ENCODE data around the gene ACACA.
"Not testable (repeated sequence)": the region's sequence is repeated elsewhere in the genome, so short reads cannot be mapped to it uniquely, and the experiment has no call there.

ACACA gene

GRCh38 chr17:37170881-37171425 lies 235.7 kb downstream of the ACACA start:
- DNase-seq, result no peak

- DNase-seq, result no peak
Observed at GRCh38 chr17:37168731-37169353, 237.8 kb downstream of the ACACA start.

DNA sequence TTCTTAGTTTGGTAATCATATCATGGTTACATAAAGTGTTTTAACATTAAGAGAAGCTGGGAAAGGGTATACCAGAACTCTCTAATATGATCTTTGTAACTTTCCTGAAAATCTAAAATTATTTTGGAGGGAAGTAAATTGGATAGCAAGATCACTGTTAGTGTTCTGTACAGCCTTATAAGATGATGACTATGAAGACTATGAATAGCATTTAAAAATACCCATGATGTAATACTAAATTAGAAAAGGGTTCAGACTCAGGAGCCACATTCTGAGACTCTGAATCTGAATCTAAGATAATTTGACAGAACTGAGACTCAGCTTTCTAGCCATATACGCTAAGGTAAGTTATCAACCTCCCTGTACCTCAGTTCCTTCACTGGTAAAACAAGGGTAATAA lies 238.9 kb downstream of the ACACA start:
- no peak for DNase-seq

- no peak for DNase-seq
Observed at GRCh38 chr17:37164057-37164456, 242.6 kb downstream of the ACACA start.

DNA sequence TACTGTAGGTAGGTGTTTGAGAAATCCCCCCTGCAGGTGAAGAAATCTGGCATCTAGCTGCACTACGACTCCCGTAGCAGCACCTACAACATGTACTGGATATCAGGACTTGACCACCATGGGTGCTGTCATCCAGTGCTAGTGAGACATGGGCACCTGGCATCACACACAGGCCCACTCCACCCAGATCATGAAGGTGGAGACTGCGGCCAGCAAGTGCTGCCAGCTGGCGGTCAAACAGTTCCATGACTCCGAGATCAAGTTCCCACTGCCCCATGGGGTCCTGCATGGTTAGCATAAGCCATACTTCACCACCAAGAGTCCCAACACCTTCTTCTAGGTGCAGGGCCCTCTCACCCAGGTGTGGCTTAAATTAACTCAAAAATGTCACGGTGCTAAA lies 243.8 kb downstream of the ACACA start:
- no peak for DNase-seq

DNA sequence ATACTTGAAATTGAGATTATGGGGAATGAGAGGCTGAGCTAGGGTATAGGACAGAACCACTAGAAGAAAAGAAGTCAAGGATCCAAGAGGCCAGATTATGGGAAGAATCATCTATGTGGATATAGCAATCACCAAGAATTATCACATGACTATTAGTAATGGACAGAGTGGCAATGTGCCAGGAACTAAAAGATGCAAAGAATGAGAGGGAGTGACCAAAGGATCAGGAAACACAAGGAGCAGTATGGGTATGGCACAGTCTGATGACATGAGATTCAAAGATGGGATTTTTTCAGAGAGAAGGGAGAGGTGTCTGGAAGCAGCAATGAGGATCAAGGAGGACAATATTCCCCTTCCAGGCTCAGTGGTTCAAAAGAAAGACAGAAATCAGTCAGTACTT lies 245.7 kb downstream of the ACACA start:
- peak; percentile 60 for DNase-seq

GRCh38 chr17:37158290-37158689 lies 248.3 kb downstream of the ACACA start:
- DNase-seq, result no peak

- no peak for DNase-seq
Observed at GRCh38 chr17:37148156-37148555, 258.5 kb downstream of the ACACA start.

DNA sequence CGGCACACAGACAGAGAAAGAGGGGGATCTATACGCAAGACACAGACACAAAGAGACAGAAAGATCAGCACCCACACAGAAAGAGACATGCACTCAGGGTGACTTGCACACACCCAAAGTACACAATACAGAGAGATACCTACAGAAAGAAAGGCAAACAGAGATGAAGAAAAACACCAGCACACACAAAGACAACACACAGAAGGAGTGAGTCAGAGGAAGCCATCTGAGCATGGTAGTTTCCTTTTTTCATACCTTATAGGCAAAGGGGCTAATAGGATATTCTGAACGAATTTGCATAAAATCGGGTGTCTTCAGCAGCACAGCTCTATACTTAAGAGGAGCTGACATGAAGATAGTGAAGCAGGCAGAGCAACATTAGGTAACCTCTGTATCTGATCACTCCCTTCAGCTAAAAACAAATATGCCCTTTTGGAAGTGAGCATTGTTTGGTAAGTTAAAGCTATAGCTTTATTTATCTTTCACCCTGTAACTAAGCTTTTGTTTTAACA lies 259.3 kb downstream of the ACACA start:
- no peak for DNase-seq

DNA sequence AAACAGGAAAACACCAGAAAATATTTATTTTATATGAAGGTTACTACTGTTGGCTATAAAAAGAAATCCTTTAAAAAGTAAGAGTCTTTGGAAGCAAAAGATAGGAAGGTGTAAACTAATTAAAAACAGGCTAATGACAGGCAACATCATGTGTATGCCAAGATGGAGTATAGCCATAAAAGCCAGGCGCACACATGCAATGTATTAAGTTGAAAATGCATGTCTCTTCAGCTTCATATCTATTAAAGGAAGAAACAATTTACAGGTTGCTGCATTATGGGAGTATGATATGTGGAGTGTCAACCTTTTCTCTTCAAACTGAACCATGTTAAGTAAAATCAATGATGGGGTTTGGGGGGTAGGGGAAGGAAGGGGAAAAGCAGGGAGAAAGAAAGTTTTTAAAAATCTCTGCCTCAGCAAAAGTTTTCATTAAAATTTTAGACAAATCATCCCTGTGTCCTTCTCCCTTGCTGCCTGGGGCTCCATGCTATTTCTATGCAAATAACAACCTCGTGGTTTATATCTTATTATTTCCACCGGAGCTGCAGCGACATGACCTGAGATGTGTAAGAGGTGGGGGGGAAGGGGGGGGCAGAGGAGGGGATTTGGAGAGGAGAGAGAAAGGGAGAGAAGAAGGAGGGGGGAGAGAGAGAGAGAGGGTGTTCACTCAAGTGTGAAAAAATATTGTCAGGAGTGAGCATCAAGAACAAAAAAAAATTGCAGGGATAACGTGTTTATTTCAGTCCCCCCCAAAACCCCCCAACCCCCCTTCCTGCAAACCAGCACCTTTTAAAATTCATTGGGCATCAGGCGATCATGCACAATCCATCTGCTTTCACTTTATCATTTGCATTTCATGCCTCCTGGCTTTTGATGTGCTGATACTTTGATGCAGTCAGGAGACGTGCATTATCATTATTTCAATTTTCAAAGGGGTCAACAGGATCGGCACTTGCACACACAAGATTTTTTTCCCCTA lies 260.3 kb downstream of the ACACA start:
- DNase-seq, result no peak

DNA sequence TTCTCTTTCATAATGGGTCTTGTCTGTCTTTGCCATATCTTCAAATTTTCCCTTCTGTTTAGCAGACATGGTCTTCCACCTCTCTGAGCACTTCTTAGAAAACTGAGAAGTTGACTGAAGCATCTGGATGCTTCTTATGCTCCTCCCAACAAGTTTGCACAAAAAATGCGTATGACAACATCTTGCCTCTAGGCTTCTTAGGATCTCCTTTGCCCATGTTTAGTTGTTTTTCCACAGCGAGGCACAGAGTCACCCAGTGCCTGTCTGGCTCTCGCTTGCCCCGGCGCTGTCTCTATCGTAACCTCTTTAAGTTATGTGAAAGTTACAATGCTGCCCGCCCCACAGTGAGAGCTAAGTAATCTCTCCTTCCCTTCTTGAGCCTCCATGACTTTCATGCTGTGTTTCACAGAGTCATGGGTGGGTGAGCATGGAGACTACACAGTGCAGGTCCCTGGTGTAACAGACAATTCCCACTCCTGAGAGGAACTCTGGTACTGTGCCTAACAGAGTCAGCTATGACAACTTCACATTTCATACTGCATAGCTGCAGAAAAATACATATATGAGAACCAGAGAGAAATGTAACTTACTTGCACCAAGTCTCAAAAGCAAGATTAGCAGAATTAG lies 262.4 kb downstream of the ACACA start:
- DNase-seq, result no peak

- not testable (repeated sequence) for DNase-seq
Observed at GRCh38 chr17:37143558-37143957, 263.1 kb downstream of the ACACA start.

- no peak for DNase-seq
Observed at GRCh38 chr17:37142294-37142896, 264.2 kb downstream of the ACACA start.

DNA sequence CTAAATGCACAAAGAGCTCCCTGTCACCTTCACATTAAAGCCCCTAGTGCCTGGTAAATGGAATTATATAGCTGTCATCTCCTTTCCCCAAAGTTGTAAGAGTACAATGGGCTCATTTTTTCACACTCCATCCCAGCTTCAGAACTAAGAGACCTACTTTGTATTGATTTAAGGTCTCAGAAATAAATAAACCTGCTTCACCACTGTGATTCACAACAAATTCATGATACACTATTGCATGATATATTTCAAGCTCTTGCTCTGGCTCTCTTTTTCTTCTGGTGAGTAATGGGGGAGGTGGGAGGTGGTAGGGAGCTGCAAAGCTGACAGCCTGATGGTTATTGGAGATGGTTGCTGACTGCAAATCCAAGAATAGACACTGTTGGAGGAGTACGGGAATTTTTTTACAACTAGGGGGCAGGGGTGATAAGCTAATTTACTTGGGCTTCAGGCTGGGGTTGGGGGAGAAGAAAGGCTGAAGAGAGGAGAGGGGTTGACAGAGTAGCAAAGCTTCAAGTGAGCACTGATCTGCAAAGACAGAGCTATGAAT lies 268.0 kb downstream of the ACACA start:
- no peak for DNase-seq

DNA sequence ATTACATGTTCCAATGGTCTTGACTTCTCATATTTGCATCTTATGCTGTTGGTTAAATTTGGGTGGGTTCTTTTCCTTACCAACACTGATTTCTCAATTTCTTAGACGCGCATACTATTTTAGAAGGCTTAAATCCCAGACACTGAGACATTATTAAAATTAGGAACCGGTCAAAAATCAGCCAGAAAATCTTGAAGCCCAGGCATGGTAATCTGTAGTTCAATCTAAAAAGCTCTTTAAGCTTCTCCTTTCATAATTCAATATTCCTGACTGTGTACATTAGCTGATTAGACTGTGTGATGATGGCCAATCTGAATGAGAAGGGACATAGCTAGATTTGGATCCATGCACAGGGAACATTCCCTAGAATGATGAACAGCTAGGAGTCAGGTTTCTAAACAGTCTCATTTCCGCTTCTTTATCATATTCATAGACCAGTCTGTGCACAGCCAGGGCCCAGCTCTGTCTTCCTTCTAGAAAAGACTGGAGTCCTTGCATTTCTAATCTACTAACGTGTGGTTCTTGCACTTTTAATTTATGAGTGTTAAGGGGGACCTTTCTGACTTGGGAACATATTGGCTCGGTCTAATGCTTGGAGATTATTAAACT lies 268.6 kb downstream of the ACACA start:
- no peak for DNase-seq

DNA sequence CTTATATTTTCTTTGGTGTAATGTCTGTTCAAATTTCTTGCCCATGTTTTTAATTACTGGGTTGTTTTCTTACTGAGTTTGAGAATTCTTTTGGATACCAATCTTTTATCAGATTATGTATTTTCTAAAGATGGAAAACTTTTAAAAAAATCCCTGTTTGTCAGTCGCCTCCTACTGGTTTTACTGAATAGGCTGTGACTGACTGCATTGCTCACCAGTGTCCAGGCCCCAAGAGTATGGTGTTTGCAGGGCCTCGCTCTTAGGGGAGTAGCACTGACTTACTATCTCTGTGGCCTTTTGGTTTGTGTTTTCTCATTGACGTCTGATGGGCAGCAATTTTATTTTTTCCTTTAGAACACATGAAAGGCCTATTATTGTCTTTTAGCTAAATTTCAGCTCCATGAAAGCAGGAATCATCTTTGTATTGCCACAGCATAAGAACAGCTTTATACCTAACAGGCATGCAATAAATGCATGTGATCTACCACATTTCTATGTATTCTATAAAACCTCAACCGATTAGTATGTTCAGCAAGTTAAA lies 269.5 kb downstream of the ACACA start:
- no peak for DNase-seq

GRCh38 chr17:37135576-37135975 lies 271.1 kb downstream of the ACACA start:
- DNase-seq, result no peak

- no peak for DNase-seq
Observed at GRCh38 chr17:37134050-37134449, 272.6 kb downstream of the ACACA start.

- DNase-seq, result peak; percentile 23
Observed at GRCh38 chr17:37133136-37133535, 273.5 kb downstream of the ACACA start.

DNA sequence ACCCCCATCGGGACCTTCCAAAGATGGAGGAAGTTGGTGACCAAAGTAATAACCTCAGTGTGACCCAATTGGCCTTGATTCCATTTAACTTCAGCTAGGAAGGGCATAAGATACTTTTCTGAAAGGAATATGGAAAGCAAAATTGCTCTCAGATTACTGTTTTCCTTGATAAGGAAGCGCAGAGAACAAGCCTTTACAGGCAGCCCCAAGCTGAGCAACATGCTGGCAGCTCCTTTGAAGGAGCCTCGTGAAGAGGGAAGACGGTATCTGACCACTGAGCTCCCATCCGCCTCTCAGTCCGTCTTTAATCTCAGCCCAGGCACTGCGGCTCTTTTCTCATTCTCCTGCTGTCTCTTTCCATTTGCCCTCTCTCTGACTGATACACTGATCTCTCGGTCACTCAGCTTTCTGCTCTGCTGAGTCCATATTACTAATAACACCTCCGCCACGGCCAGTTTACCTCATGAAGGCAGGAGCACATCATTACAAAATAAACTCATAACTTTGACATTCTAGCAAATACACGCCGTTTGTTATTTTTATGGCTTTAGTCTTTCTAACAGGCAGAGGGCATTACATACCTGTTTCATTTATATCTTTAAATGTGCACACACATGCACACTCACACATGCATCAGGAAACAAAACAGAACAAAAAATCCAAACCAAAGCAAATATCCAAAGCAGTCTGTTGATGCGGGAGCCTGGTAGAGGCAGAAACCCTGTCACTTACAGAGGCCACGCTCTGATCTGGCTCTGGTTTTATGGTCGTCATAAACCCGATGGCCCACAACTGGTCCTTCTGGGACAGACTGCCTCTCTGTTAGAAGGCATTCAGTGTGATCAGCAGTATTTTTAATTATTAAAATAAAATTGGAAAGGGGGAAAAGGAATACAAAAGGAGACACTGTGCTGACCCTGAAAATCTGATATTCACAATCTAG lies 274.7 kb downstream of the ACACA start:
- DNase-seq, result no peak
